ENCODE data around the gene MAT1A. TPM values are rescaled to one million over a fixed set of nuclear protein-coding genes. Genes with fewer than 3 reads are reported as not detected.

Gene MAT1A
- total and polyA plus RNA-seq, 3 donors from 2014 or later, result 5.6 to 8.3 (median 8.3) TPM

DNA sequence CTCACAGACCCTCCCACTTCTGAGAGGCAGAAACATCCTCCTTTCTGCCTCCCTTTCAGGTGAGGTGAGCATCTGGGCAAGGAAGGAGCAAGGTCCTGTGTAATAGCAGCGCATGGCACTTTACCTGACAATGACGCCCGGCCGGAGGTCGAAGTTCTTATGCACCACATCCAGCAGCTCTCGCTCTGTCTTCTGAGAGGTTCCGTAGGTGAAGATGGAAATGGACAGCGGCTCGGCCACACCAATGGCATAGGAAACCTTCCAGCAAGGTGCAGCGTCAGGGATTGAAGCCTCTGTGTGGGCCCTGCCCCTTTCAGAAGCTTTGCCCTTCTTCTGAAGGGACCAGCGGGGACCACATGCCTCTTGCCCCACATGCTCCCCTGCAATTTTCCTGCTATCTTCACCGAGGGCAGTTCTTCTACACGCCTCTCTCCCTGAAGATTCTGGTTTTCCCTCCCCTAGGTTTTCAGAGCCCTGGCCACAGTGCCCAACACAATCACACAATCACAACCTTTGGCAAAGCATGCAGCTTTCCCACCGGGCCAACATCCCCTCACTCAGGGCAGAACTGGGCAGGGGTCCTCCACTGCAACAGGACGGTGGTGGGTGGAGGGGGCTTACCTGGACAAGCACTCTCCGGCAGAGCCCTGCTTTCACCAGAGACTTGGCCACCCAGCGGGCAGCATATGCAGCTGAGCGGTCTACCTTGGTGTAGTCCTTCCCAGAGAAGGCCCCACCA, 14.9 kb downstream of the MAT1A start:
- 93 to 97% methylated on average over 11 to 18 of the region's 18 CpGs for WGBS, 2 donors
- Histone ChIP-seq H3K36me3 (ENCODE audit: low read depth, missing control alignments) (no peaks in the 10 kb centered on the region), H3K4me3 (no peak overlapping the region), H3K27me3 (no peaks in the 10 kb centered on the region), H3K9me3 (no peaks in the 10 kb centered on the region), H3K4me1 (peaks cover 27% of the 10 kb centered on the region), H3K27ac (no peak overlapping the region)
- intact Hi-C loops (cut with DNase I; ENCODE audit: low total_unique reads), result no loop called here
- DNase-seq, result no peak
- TF ChIP-seq POLR2A (IDR thresholded peaks at IDR 0.05), result no peak
- TF ChIP-seq, protein P1, sequence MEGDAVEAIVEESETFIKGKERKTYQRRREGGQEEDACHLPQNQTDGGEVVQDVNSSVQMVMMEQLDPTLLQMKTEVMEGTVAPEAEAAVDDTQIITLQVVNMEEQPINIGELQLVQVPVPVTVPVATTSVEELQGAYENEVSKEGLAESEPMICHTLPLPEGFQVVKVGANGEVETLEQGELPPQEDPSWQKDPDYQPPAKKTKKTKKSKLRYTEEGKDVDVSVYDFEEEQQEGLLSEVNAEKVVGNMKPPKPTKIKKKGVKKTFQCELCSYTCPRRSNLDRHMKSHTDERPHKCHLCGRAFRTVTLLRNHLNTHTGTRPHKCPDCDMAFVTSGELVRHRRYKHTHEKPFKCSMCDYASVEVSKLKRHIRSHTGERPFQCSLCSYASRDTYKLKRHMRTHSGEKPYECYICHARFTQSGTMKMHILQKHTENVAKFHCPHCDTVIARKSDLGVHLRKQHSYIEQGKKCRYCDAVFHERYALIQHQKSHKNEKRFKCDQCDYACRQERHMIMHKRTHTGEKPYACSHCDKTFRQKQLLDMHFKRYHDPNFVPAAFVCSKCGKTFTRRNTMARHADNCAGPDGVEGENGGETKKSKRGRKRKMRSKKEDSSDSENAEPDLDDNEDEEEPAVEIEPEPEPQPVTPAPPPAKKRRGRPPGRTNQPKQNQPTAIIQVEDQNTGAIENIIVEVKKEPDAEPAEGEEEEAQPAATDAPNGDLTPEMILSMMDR (IDR thresholded peaks at IDR 0.05), result no peak

DNA sequence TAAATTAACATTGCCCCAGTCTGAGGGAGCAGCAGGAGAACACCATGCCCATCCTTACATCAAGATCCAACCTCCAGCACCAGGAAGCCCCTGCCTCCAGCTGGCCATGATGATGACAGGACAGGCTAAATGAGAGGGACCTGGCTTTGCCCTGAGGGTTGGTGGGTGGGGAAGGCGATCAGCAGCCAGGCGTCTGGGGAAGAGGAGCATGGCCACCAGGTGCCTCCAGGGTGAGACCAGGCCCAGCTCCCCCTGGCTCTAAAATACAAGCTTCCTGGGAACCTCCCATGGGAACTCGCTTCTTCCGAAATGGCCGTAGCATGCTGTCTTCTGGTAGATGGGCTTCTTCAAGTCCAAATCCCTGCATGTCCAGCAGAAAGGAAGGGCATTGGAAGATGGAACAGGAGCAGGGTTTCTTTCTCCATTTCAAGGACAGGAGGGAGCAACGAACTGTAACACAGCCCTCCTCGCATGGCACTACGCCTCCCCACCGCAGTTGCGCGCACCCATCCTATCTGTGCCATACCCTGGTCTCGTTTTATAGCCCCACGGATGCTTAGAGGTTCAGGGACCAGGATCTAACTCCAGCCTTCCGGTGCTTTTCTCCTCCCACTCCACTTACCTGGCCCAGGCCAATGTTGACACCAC, 15.8 kb downstream of the MAT1A start:
- Histone ChIP-seq H3K27me3 (no peaks in the 10 kb centered on the region), H3K36me3 (ENCODE audit: low read depth, missing control alignments) (no peaks in the 10 kb centered on the region), H3K9me3 (no peaks in the 10 kb centered on the region), H3K4me3 (no peak overlapping the region), H3K27ac (no peak overlapping the region), H3K4me1 (peaks cover 36% of the 10 kb centered on the region)
- TF ChIP-seq POLR2A (IDR thresholded peaks at IDR 0.05), result no peak
- TF ChIP-seq, protein P1 (IDR thresholded peaks at IDR 0.05), result no peak
- no peak for DNase-seq
- intact Hi-C loops (cut with DNase I; ENCODE audit: low total_unique reads), result no loop called here
- 92 to 93% methylated on average over 9 to 14 of the region's 14 CpGs for WGBS, 2 donors

DNA sequence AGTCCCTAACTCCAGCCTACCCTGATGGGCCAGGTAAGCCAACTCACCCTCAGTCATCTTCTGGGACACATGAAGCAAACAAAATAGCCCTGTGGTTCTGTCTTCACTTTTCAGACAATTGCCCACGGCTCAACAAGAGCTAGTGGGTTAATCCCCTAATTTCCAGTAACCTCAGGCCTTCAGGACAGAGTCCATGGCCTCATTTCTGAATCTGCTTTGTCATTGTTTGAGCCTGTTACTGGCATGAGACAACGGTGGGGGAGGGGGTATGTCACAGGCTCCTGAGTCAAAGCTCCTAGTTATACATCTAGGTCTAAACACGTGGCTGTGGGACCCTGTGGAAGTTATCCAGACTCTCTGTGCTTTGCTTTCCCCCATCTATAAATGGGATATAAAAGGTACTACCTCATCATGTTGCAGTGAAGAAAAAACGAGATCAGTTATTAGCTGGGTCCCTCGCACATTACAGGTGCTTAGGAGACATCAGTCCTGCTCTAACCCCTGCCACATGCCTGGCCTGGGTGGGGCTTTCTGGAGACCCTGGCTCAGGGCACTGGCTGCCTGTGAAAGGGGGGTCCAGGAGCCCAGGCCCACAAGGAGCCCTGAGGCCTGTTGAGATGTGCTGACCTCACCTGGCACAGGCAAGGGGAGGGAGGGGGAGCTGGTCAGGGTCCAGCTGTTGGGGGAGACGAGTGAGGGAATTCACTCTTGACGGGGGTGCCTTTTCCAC, 16.5 kb downstream of the MAT1A start:
- TF ChIP-seq, protein P1 (IDR thresholded peaks at IDR 0.05), result no peak
- TF ChIP-seq POLR2A (IDR thresholded peaks at IDR 0.05), result no peak
- no peak for DNase-seq
- Histone ChIP-seq H3K36me3 (ENCODE audit: low read depth, missing control alignments) (no peaks in the 10 kb centered on the region), H3K27ac (no peak overlapping the region), H3K4me1 (peaks cover 37% of the 10 kb centered on the region), H3K4me3 (no peak overlapping the region), H3K27me3 (no peaks in the 10 kb centered on the region), H3K9me3 (no peaks in the 10 kb centered on the region)
- 79 to 84% methylated on average over 6 to 7 of the region's 7 CpGs for WGBS, 2 donors
- intact Hi-C loops (cut with DNase I; ENCODE audit: low total_unique reads), result no loop called here

DNA sequence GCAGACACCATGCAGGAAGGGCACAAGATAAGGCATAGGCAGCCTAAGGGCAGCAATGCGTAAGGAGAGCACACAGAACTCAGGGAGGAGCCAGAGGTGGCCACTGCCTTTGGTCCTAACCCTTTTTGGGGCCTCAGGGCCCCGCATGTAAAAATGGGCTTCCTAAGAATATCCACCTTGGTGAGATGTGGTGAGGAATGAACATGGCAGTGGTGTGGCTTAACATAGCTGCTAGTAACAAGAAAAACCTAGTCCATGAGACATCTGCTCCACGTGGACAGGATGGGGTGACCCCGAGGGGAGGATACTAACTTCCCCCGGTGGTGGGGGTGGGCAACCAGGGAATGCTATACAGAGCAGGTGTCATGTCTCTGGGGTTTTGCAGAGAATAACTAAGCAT, 18.0 kb downstream of the MAT1A start:
- 67 to 75% methylated on average over 5 of the region's 5 CpGs for WGBS, 2 donors
- DNase-seq, result no peak
- TF ChIP-seq, protein P1 (IDR thresholded peaks at IDR 0.05), result no peak
- no peak for TF ChIP-seq POLR2A (IDR thresholded peaks at IDR 0.05)

More for the DNA sequence above, 18.0 kb downstream of the MAT1A start:
- H3K9me3 ChIP-seq, result no peaks in the 10 kb centered on the region
- no peak overlapping the region for H3K4me3 ChIP-seq
- intact Hi-C loops (cut with DNase I; ENCODE audit: low total_unique reads), result no loop called here
- no peak overlapping the region for H3K27ac ChIP-seq
- H3K36me3 ChIP-seq (ENCODE audit: low read depth, missing control alignments), result no peaks in the 10 kb centered on the region
- H3K27me3 ChIP-seq, result no peaks in the 10 kb centered on the region
- peaks cover 35% of the 10 kb centered on the region for H3K4me1 ChIP-seq

All from testis (tissue), 3 donors.